Activated CD4-positive, alpha-beta T cell treated with anti-CD3 and anti-CD28 coated beads for 1 hour (primary cell): ENCODE data around the gene MTFMT.

Source experiments
- DNase-seq: peaks from one replicate; pipeline ENCODE4 v3.0.0-alpha.2; 2020

The MTFMT gene

GRCh38 chr15:64981812-64982431 is 47.5 kb downstream of the MTFMT start:
- DNase-seq: no peak

GRCh38 chr15:64979252-64979710 is 50.2 kb downstream of the MTFMT start:
- no peak for DNase-seq

- no peak for DNase-seq
Observed at GRCh38 chr15:64975390-64975789, 54.0 kb downstream of the MTFMT start.

- DNase-seq: no peak
Observed at GRCh38 chr15:64970698-64971097, 58.7 kb downstream of the MTFMT start.

- no peak for DNase-seq
Observed at GRCh38 chr15:64969401-64969800, 60.0 kb downstream of the MTFMT start.

- DNase-seq: no peak
Observed at GRCh38 chr15:64961013-64961412, 68.4 kb downstream of the MTFMT start.

- DNase-seq: no peak
Observed at GRCh38 chr15:64960153-64960552, 69.3 kb downstream of the MTFMT start.

- DNase-seq: no peak
Observed at GRCh38 chr15:64959128-64959527, 70.3 kb downstream of the MTFMT start.

- no peak for DNase-seq
Observed at GRCh38 chr15:64954395-64954794, 75.0 kb downstream of the MTFMT start.

GRCh38 chr15:64951777-64952418 is 77.5 kb downstream of the MTFMT start:
- DNase-seq: no peak
